Measurements from ENCODE around the gene RNF144A. TPM values are rescaled to one million over a fixed set of nuclear protein-coding genes. Genes with fewer than 3 reads are reported as not detected.

The RNF144A gene
- total and polyA plus RNA-seq, 2 of the 13 experiments (the other 11 are each of a cell fraction or from before 2014, with no cell fraction given), result 13.9 to 16.5 TPM

DNA sequence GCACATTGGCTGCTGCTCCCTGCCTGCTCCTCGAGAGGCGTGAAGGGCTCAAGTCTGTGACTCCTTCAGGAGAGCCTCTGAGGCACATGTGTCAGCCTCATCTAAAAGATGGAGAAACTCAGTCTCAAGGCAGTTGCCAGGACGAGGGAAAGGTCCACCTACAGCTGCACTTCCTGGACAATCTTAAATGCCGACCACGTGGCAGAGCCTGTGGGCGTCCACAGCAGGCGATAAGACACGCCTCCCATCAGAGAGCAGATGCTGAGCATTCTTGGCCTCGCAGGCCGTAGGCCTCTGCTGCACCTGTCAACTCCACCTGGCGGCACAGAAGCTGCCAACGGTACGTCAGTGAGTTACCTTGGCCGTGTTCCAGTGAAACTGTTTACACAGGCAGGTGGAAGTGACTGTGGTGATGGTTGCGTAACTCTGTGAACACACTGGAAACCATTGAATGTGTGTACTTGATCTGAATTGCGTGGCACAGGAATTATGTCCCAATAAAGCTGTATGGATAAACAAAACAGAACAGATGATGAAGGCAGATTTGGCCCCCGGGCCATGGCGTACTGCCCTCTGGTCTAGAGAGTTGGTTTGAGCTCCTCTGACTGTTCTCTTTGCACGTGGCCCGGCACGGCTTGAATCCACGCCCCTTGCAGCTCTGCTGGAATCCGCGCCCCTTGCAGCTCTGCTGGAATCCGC, 114.5 kb downstream of the RNF144A start (continued):
- peak; percentile 98 for TF ChIP-seq FOXP4 (CRISPR knock-in tag; IDR thresholded peaks at IDR 0.05)
- TF ChIP-seq PRDM10 (CRISPR knock-in tag; IDR thresholded peaks at IDR 0.05; ENCODE audit: low read depth), result peak; percentile 82; the same call in 1 of the 2 replicates
- no peak for TF ChIP-seq ZNF337 (CRISPR knock-in tag; IDR thresholded peaks at IDR 0.05; ENCODE audit: borderline replicate concordance, low read depth)
- TF ChIP-seq, protein P1, sequence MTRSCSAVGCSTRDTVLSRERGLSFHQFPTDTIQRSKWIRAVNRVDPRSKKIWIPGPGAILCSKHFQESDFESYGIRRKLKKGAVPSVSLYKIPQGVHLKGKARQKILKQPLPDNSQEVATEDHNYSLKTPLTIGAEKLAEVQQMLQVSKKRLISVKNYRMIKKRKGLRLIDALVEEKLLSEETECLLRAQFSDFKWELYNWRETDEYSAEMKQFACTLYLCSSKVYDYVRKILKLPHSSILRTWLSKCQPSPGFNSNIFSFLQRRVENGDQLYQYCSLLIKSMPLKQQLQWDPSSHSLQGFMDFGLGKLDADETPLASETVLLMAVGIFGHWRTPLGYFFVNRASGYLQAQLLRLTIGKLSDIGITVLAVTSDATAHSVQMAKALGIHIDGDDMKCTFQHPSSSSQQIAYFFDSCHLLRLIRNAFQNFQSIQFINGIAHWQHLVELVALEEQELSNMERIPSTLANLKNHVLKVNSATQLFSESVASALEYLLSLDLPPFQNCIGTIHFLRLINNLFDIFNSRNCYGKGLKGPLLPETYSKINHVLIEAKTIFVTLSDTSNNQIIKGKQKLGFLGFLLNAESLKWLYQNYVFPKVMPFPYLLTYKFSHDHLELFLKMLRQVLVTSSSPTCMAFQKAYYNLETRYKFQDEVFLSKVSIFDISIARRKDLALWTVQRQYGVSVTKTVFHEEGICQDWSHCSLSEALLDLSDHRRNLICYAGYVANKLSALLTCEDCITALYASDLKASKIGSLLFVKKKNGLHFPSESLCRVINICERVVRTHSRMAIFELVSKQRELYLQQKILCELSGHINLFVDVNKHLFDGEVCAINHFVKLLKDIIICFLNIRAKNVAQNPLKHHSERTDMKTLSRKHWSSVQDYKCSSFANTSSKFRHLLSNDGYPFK (CRISPR knock-in tag; IDR thresholded peaks at IDR 0.05; ENCODE audit: borderline replicate concordance), result no peak
- TF ChIP-seq ZNF329 (CRISPR knock-in tag; IDR thresholded peaks at IDR 0.05; ENCODE audit: low read depth), result no peak
- TF ChIP-seq ZNF607 (CRISPR knock-in tag; IDR thresholded peaks at IDR 0.05; ENCODE audit: borderline replicate concordance), result 0 out of 2 replicates have a peak, but pooled peaks have one; percentile 25
- TF ChIP-seq, protein P2, sequence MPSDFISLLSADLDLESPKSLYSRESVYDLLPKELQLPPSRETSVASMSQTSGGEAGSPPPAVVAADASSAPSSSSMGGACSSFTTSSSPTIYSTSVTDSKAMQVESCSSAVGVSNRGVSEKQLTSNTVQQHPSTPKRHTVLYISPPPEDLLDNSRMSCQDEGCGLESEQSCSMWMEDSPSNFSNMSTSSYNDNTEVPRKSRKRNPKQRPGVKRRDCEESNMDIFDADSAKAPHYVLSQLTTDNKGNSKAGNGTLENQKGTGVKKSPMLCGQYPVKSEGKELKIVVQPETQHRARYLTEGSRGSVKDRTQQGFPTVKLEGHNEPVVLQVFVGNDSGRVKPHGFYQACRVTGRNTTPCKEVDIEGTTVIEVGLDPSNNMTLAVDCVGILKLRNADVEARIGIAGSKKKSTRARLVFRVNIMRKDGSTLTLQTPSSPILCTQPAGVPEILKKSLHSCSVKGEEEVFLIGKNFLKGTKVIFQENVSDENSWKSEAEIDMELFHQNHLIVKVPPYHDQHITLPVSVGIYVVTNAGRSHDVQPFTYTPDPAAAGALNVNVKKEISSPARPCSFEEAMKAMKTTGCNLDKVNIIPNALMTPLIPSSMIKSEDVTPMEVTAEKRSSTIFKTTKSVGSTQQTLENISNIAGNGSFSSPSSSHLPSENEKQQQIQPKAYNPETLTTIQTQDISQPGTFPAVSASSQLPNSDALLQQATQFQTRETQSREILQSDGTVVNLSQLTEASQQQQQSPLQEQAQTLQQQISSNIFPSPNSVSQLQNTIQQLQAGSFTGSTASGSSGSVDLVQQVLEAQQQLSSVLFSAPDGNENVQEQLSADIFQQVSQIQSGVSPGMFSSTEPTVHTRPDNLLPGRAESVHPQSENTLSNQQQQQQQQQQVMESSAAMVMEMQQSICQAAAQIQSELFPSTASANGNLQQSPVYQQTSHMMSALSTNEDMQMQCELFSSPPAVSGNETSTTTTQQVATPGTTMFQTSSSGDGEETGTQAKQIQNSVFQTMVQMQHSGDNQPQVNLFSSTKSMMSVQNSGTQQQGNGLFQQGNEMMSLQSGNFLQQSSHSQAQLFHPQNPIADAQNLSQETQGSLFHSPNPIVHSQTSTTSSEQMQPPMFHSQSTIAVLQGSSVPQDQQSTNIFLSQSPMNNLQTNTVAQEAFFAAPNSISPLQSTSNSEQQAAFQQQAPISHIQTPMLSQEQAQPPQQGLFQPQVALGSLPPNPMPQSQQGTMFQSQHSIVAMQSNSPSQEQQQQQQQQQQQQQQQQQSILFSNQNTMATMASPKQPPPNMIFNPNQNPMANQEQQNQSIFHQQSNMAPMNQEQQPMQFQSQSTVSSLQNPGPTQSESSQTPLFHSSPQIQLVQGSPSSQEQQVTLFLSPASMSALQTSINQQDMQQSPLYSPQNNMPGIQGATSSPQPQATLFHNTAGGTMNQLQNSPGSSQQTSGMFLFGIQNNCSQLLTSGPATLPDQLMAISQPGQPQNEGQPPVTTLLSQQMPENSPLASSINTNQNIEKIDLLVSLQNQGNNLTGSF (CRISPR knock-in tag; IDR thresholded peaks at IDR 0.05), result 0 out of 2 replicates have a peak, but pooled peaks have one; percentile 40
- TF ChIP-seq HMGXB4 (CRISPR knock-in tag; IDR thresholded peaks at IDR 0.05; ENCODE audit: borderline replicate concordance in 1 of 2, low read depth in 1 of 2), result peak in 1 of 2 experiments; percentile 69; a peak in 1 of 4 replicates
- no peak for TF ChIP-seq SETDB1 (CRISPR knock-in tag; IDR thresholded peaks at IDR 0.05; ENCODE audit: borderline replicate concordance)

All from HepG2 (cell line).